Mammary epithelial cell (primary cell): ENCODE measurements around the gene CLIC3.

Experiments
- EZH2 ChIP-seq: IDR thresholded peaks from 2 replicates; pipeline ENCODE4 v1.6.1; 2012; ENCODE audit warnings: low read length, inconsistent platforms, borderline replicate concordance
- TF ChIP-seq, protein P1 (sequence below), 2 donors: IDR thresholded peaks in 1 of 2; conservative IDR thresholded peaks in 1 of 2; 2 replicates each; pipeline ENCODE4 v1.5.1; 2011 to 2012; ENCODE audit warnings: inconsistent platforms in 2 of 2, low read length in 2 of 2, mild to moderate bottlenecking in 2 of 2, control low read depth in 1 of 2, low read depth in 1 of 2; ENCODE audit not compliant: insufficient read depth in 1 of 2; ENCODE audit errors: extremely low read depth in 1 of 2

DNA sequence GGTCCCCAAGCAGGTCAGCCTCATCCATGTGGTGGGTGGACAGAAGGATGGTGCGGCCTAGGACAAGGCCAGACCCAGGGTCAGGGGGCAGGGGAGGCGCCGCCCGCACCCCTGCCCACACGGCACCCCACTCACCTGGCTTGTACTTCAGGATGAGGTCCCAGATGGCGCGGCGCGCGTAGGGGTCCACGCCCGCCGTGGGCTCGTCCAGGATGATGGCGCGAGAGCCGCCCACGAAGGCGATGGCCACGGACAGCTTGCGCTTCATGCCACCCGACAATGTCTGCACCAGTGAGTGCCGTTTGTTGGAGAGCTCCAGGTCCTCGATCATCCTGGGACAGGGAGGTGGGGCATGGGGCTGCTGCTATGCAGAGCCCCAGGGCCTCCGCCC, 19.2 kb upstream of the CLIC3 start:
- TF ChIP-seq, protein P1, sequence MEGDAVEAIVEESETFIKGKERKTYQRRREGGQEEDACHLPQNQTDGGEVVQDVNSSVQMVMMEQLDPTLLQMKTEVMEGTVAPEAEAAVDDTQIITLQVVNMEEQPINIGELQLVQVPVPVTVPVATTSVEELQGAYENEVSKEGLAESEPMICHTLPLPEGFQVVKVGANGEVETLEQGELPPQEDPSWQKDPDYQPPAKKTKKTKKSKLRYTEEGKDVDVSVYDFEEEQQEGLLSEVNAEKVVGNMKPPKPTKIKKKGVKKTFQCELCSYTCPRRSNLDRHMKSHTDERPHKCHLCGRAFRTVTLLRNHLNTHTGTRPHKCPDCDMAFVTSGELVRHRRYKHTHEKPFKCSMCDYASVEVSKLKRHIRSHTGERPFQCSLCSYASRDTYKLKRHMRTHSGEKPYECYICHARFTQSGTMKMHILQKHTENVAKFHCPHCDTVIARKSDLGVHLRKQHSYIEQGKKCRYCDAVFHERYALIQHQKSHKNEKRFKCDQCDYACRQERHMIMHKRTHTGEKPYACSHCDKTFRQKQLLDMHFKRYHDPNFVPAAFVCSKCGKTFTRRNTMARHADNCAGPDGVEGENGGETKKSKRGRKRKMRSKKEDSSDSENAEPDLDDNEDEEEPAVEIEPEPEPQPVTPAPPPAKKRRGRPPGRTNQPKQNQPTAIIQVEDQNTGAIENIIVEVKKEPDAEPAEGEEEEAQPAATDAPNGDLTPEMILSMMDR (conservative IDR thresholded peaks at IDR 0.05 in 1 of 2, IDR thresholded peaks at IDR 0.05 in 1 of 2; ENCODE audit: extremely low read depth in 1 of 2, insufficient read depth in 1 of 2, low read depth in 1 of 2, low read length in 2 of 2), result no peak
- TF ChIP-seq EZH2, result no peak
